ENCODE data around the gene C12orf60.
"Not testable (repeated sequence)": the region's sequence is repeated elsewhere in the genome, so short reads cannot be mapped to it uniquely, and the experiment has no call there.

C12orf60 gene

GRCh38 chr12:14803011-14803829, at the start of gene C12orf60, which contains the start of gene WBP11:
Gene C12orf60, plus strand, starts transcription at chr12:14803670. Its CDS starts 19,266 bp downstream, at chr12:14822936.
Gene WBP11, minus strand, starts transcription at chr12:14803478. Its CDS starts 2,095 bp downstream, at chr12:14801383.
- DNase-seq: peak; percentile 97

GRCh38 chr12:14756334-14757143, 46.9 kb upstream of the C12orf60 start:
- DNase-seq: no peak

- not testable (repeated sequence) for DNase-seq
These were observed 43.7 kb upstream of the C12orf60 start for GRCh38 chr12:14759711-14760280.

GRCh38 chr12:14765398-14765797, 38.1 kb upstream of the C12orf60 start:
- no peak for DNase-seq

- DNase-seq: not testable (repeated sequence)
These were observed 37.5 kb upstream of the C12orf60 start for GRCh38 chr12:14766020-14766419.

- no peak for DNase-seq
These were observed 36.7 kb upstream of the C12orf60 start for GRCh38 chr12:14766649-14767215.

- DNase-seq: no peak
These were observed 35.9 kb upstream of the C12orf60 start for GRCh38 chr12:14767617-14768016.

- peak; percentile 63 for DNase-seq
These were observed 34.6 kb upstream of the C12orf60 start for GRCh38 chr12:14768823-14769405.

GRCh38 chr12:14769466-14769968, 34.0 kb upstream of the C12orf60 start:
- DNase-seq: no peak

- DNase-seq: peak; percentile 94
These were observed 33.4 kb upstream of the C12orf60 start for GRCh38 chr12:14769969-14770495.

GRCh38 chr12:14770496-14771461, 32.7 kb upstream of the C12orf60 start:
- DNase-seq: peak; percentile 98

- peak; percentile 74 for DNase-seq
These were observed 31.8 kb upstream of the C12orf60 start for GRCh38 chr12:14771651-14772137.

- DNase-seq: no peak
These were observed 30.5 kb upstream of the C12orf60 start for GRCh38 chr12:14772946-14773345.

GRCh38 chr12:14773685-14774073, 29.8 kb upstream of the C12orf60 start:
- DNase-seq: no peak

GRCh38 chr12:14774074-14774905, 29.2 kb upstream of the C12orf60 start:
- DNase-seq: peak; percentile 96

GRCh38 chr12:14774906-14775635, 28.4 kb upstream of the C12orf60 start:
- peak; percentile 40 for DNase-seq

GRCh38 chr12:14775636-14775980, 27.9 kb upstream of the C12orf60 start:
- DNase-seq: no peak

GRCh38 chr12:14776236-14776961, 27.1 kb upstream of the C12orf60 start:
- no peak for DNase-seq
